ENCODE results near the gene PIGS. TPM values are rescaled to one million over a fixed set of nuclear protein-coding genes. Genes with fewer than 3 reads are reported as not detected.
"Not testable (repeated sequence)": the region's sequence is repeated elsewhere in the genome, so short reads cannot be mapped to it uniquely, and the experiment has no call there.

Gene PIGS
- total and polyA plus RNA-seq, 2 of the 4 experiments (the other 2 are of a cell fraction): 28.7 to 78.9 TPM

DNA sequence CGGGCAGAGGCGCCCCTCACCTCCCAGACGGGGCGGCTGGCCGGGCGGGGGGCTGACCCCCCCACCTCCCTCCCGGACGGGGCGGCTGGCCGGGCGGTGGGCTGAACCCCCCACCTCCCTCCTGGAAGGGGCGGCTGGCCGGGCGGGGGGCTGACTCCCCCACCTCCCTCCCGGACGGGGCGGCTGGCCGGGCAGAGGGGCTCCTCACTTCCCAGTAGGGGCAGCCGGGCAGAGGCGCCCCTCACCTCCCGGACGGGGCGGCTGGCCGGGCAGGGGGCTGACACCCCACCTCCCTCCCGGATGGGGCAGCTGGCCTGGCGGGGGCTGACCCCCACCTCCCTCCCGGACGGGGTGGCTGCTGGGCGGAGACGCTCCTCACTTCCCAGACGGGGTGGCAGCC lies 32.7 kb upstream of the PIGS start:
- intact Hi-C loops (cut with micrococcal nuclease): not testable (repeated sequence)

More for the DNA sequence above, 32.7 kb upstream of the PIGS start:
- H3K4me1 ChIP-seq (ENCODE audit: control insufficient read depth, insufficient read depth, low read length); H2AK9ac ChIP-seq (replicated peaks; ENCODE audit: low read depth, low read length, poor library complexity); H3K56ac ChIP-seq (ENCODE audit: extremely low read depth, insufficient read depth, low read length); in situ Hi-C loops (cut with MboI; ENCODE audit: low sequenced_read_pairs); H3K9me3 ChIP-seq (ENCODE audit: control insufficient read depth, insufficient read depth, low read length); H3K79me1 ChIP-seq (ENCODE audit: low read depth in 1 of 2, low read length in 2 of 2); H3K9me1 ChIP-seq (ENCODE audit: insufficient read depth, low read length); ATAC-seq (ENCODE audit: low read depth); H3K9ac ChIP-seq (ENCODE audit: low read depth, low read length); DNase-seq; H3K4ac ChIP-seq (ENCODE audit: low read depth, low read length); H3K4me3 ChIP-seq (ENCODE audit: insufficient read depth, low read depth, low read length); H3K27ac ChIP-seq (ENCODE audit: insufficient read depth, low read length); H3K4me2 ChIP-seq (ENCODE audit: low read depth, low read length); POLR2A ChIA-PET (ENCODE audit: unreplicated experiment); H4K91ac ChIP-seq (ENCODE audit: insufficient read depth, low read depth, low read length); H2BK120ac ChIP-seq (ENCODE audit: low read depth, low read length); H2AK5ac ChIP-seq (ENCODE audit: low read depth, low read length); H2BK20ac ChIP-seq (ENCODE audit: low read depth, low read length); H3K23ac ChIP-seq (ENCODE audit: low read depth, low read length); H2BK5ac ChIP-seq (ENCODE audit: low read depth, low read length, poor library complexity, severe bottlenecking); H3K18ac ChIP-seq (ENCODE audit: low read depth, low read length); dilution Hi-C loops (cut with HindIII; ENCODE audit: low sequenced_read_pairs, unreplicated experiment); H3K27me3 ChIP-seq (ENCODE audit: control insufficient read depth, insufficient read depth, low read length); H3K36me3 ChIP-seq (ENCODE audit: control insufficient read depth, insufficient read depth, low read length); H4K8ac ChIP-seq (ENCODE audit: low read depth in 2 of 2, low read length in 2 of 2); H2BK15ac ChIP-seq (ENCODE audit: low read depth, low read length); BruUV-seq (replicated peaks); H4K5ac ChIP-seq (ENCODE audit: low read depth, low read length); H2AFZ ChIP-seq (replicated peaks; ENCODE audit: low read length, poor library complexity); CTCF ChIA-PET; H4K20me1 ChIP-seq (ENCODE audit: insufficient read depth, low read length); H3K14ac ChIP-seq (replicated peaks; ENCODE audit: low read depth, low read length): not testable (repeated sequence)
- WGBS, 2 experiments (ENCODE audit: extremely low coverage in 2 of 2, insufficient read length in 1 of 2): no CpG with 5 or more reads among the region's 31 CpGs

All from IMR-90 (cell line).